ENCODE data around the gene PIK3R5.

DNA sequence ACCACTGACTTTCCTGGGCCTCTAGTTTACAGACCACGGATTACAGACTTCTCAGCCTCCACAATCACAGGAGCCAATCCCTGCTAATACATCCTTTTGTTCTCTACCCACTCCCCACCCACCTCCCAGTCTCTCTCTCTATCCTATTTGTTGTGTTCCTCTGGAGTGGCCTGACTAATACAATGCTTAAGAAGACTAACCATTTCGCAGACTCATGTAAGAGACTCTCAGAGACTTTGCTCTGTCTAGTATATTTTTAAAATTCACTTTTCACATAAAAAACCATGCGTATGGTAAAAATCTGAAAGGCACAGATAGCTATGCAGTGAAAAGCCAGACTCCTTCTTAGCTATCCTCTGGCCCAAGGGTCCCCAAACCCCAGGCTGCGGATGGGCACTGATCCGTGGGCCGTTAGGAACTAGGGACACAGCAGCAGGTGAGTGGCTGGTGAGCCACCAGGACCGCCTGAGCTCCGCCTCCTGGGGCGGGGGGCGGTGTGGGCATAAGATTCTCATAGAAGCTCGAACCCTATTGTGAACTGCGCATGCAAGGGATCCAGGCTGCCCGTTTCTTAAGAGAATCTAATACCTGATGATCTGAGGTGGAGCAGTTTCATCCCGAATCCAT lies 105.6 kb downstream of the PIK3R5 start:
- TF ChIP-seq, protein P1, sequence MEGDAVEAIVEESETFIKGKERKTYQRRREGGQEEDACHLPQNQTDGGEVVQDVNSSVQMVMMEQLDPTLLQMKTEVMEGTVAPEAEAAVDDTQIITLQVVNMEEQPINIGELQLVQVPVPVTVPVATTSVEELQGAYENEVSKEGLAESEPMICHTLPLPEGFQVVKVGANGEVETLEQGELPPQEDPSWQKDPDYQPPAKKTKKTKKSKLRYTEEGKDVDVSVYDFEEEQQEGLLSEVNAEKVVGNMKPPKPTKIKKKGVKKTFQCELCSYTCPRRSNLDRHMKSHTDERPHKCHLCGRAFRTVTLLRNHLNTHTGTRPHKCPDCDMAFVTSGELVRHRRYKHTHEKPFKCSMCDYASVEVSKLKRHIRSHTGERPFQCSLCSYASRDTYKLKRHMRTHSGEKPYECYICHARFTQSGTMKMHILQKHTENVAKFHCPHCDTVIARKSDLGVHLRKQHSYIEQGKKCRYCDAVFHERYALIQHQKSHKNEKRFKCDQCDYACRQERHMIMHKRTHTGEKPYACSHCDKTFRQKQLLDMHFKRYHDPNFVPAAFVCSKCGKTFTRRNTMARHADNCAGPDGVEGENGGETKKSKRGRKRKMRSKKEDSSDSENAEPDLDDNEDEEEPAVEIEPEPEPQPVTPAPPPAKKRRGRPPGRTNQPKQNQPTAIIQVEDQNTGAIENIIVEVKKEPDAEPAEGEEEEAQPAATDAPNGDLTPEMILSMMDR (conservative IDR thresholded peaks at IDR 0.05 in 1 of 2, IDR thresholded peaks at IDR 0.05 in 1 of 2; ENCODE audit: extremely low read depth in 1 of 2, insufficient read depth in 1 of 2, low read depth in 1 of 2, low read length in 2 of 2) = no peak
- TF ChIP-seq EZH2 (IDR thresholded peaks at IDR 0.05; ENCODE audit: borderline replicate concordance, low read length) = no peak

All from mammary epithelial cell (primary cell).